Measurements from ENCODE around the gene POLH. TPM values are rescaled to one million over a fixed set of nuclear protein-coding genes. Genes with fewer than 3 reads are reported as not detected.

The POLH gene
- total RNA-seq, 6 experiments from 2014 or later, result 5.1 to 9.3 (median 6.8) TPM

GRCh38 chr6:43609402-43609801 lies 33.4 kb downstream of the POLH start:
- H3K36me3 ChIP-seq, result peaks cover 0 to 32% (median 9%) of the 10 kb centered on the region in 4 donors

GRCh38 chr6:43610431-43610830 lies 34.4 kb downstream of the POLH start:
- DNase-seq (no peak), ATAC-seq (no peak)
- TF ChIP-seq CTCF (IDR thresholded peaks at IDR 0.05) (no peak), POLR2A (IDR thresholded peaks at IDR 0.05) (no peak)
- 94% methylated on average over 5 of the region's 5 CpGs for WGBS (ENCODE audit: insufficient coverage, low coverage, low lambda C conversion rate, missing lambda C conversion rate)
- H3K4me1 ChIP-seq, result no peaks in the 10 kb centered on the region
- no peak overlapping the region for H3K4me3 ChIP-seq
- peaks cover 0 to 30% (median 8%) of the 10 kb centered on the region in 4 donors for H3K36me3 ChIP-seq
- no peaks in the 10 kb centered on the region for H3K27me3 ChIP-seq
- intact Hi-C loops (cut with DNase I), result no loop called here
- H3K9me3 ChIP-seq, result no peaks in the 10 kb centered on the region
- H3K27ac ChIP-seq, result no peak overlapping the region

More at GRCh38 chr6:43609402-43609801, 33.4 kb downstream of the POLH start:
- Histone ChIP-seq H3K4me3 (no peak overlapping the region), H3K27ac (no peak overlapping the region), H3K4me1 (no peaks in the 10 kb centered on the region), H3K9me3 (no peaks in the 10 kb centered on the region), H3K27me3 (no peaks in the 10 kb centered on the region)
- intact Hi-C loops (cut with DNase I), result no loop called here
- ATAC-seq (no peak), DNase-seq (no peak)
- WGBS (ENCODE audit: insufficient coverage, low coverage, low lambda C conversion rate, missing lambda C conversion rate), result 94% methylated on average over 1 of the region's 1 CpG
- no peak for TF ChIP-seq CTCF (IDR thresholded peaks at IDR 0.05)

- H3K27me3 ChIP-seq, result no peaks in the 10 kb centered on the region
- ATAC-seq, result no peak
- H3K27ac ChIP-seq, result no peak overlapping the region
- TF ChIP-seq POLR2A (IDR thresholded peaks at IDR 0.05), result no peak
- no peak for TF ChIP-seq CTCF (IDR thresholded peaks at IDR 0.05)
- no peaks in the 10 kb centered on the region for H3K9me3 ChIP-seq
- intact Hi-C loops (cut with DNase I), result no loop called here
- H3K4me3 ChIP-seq, result no peak overlapping the region
- no peaks in the 10 kb centered on the region for H3K4me1 ChIP-seq
- no peak for DNase-seq
- 97% methylated on average over 5 of the region's 6 CpGs for WGBS (ENCODE audit: insufficient coverage, low coverage, low lambda C conversion rate, missing lambda C conversion rate)
- H3K36me3 ChIP-seq, result peaks cover 0 to 23% (median 8%) of the 10 kb centered on the region in 4 donors
These were observed 37.9 kb downstream of the POLH start for GRCh38 chr6:43613721-43614395.

GRCh38 chr6:43614396-43614730 lies 38.4 kb downstream of the POLH start:
- intact Hi-C loops (cut with DNase I), result no loop called here
- Histone ChIP-seq H3K4me3 (no peak overlapping the region), H3K36me3 (peaks cover 0 to 23% (median 8%) of the 10 kb centered on the region in 4 donors), H3K27me3 (no peaks in the 10 kb centered on the region), H3K27ac (no peak overlapping the region), H3K4me1 (no peaks in the 10 kb centered on the region), H3K9me3 (no peaks in the 10 kb centered on the region)
- WGBS (ENCODE audit: insufficient coverage, low coverage, low lambda C conversion rate, missing lambda C conversion rate), result 81% methylated on average over 3 of the region's 3 CpGs
- TF ChIP-seq CTCF (IDR thresholded peaks at IDR 0.05), result no peak
- TF ChIP-seq POLR2A (IDR thresholded peaks at IDR 0.05), result no peak
- ATAC-seq (no peak), DNase-seq (no peak)

Measured in right lobe of liver (tissue), 6 donors.